ENCODE measurements around the gene EPHA6. TPM values are rescaled to one million over a fixed set of nuclear protein-coding genes. Genes with fewer than 3 reads are reported as not detected.

Gene EPHA6
- total and polyA plus RNA-seq, 9 of the 15 experiments (the other 6 are each of a cell fraction or from before 2014, with no cell fraction given): not detected

DNA sequence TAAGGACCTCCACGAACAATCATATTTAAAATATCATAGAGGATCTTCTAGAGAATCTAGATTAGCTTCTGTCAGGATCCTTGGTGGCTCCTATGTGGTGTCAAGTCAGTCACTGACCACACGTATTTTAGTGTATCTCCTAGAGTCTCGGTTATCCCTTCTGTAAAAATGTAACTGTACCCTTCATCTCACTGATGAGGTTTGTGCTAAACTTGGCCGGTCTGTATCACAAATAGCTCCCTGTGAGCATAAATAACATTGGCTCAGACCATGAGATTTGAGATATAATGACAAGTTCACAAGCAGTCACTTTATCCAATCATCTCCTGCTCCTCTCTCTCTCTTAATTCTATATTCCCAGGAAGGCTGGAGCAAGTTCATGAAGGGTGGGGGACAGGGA is 856.6 kb downstream of the EPHA6 start (continued):
- no peak for TF ChIP-seq PCBP2 (IDR thresholded peaks at IDR 0.05; ENCODE audit: low read depth, low read length, poor library complexity, severe bottlenecking)
- TF ChIP-seq GATAD2A (IDR thresholded peaks at IDR 0.05): no peak
- no peak for TF ChIP-seq ZHX1 (conservative IDR thresholded peaks at IDR 0.05; ENCODE audit: low read length)

DNA sequence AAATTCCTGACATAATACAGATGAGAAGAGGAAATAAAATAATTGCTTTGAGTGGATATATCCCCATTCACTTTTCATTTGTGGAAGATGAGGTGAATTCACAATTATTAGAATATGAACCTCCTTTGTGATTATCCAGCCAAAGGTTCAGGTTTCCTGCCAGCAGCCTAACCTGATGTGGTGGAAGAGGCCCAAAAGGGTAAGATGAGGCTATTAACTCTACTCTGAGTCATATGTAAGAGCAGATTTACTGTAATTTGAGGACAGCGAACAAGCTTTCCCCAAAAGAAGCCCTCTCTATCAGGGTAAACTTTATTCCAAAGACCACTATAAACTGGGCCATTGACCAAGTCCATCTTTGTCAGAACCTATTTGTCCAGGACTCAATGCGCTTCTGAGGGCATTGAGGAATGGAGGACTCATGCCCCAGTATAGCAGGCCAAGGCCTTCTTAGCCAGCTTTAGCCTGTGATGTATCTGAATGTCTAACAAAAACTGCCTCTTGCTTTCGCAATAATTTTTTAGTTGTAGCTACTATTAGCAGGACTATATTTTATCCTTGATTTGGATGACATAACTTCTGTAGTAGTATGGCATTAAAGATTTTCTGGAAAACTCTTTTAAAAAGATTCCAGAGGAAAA is 859.1 kb downstream of the EPHA6 start:
- Histone ChIP-seq H3K9ac (ENCODE audit: insufficient read depth in 1 of 2, low read depth in 2 of 2, low read length in 2 of 2) (no peak overlapping the region), H3K27me3 (ENCODE audit: control insufficient read depth in 2 of 2, insufficient read depth in 2 of 2, low read length in 2 of 2) (no peaks in the 10 kb centered on the region), H3K4me1 (replicated peaks in 1 of 2; ENCODE audit: control insufficient read depth in 2 of 2, insufficient read depth in 2 of 2, low read length in 2 of 2) (no peaks in the 10 kb centered on the region), H3K79me2 (ENCODE audit: control insufficient read depth, insufficient read depth, low read length) (no peaks in the 10 kb centered on the region), H2AFZ (ENCODE audit: low read depth, low read length) (no peak overlapping the region), H3K9me3 (replicated peaks; ENCODE audit: control insufficient read depth, insufficient read depth, low read depth, low read length) (no peaks in the 10 kb centered on the region), H3K4me2 (ENCODE audit: insufficient read depth, low read length) (no peak overlapping the region), H3K27ac (ENCODE audit: extremely low read depth, low read depth, low read length) (no peak overlapping the region), H3K4me3 (no peak overlapping the region), H4K20me1 (replicated peaks; ENCODE audit: control insufficient read depth, insufficient read depth, low read length) (no peaks in the 10 kb centered on the region), H3K36me3 (ENCODE audit: control insufficient read depth, insufficient read depth, low read length) (no peaks in the 10 kb centered on the region), H3K9me1 (ENCODE audit: control insufficient read depth, insufficient read depth, low read length) (no peaks in the 10 kb centered on the region)
- DNase-seq (ENCODE audit: extremely low read depth in 1 of 4, low spot score in 3 of 4): no peak
- FAIRE-seq: no peak
- ATAC-seq: no peak
- BruUV-seq (replicated peaks): no TSS peak
- CTCF ChIA-PET (ENCODE audit: low intra/inter-chr PET ratio): no interaction called here
- in situ Hi-C loops (cut with MboI): no loop called here
- WGBS (ENCODE audit: insufficient coverage, low coverage, missing lambda C conversion rate): 0% methylated on average over 3 of the region's 3 CpGs
- intact Hi-C loops (cut with micrococcal nuclease): no loop called here
- POLR2A ChIA-PET: no interaction called here
- TF ChIP-seq SP1 (CRISPR knock-in tag; IDR thresholded peaks at IDR 0.05): no peak
- no peak for TF ChIP-seq SMARCA5 (IDR thresholded peaks at IDR 0.05)
- TF ChIP-seq, protein P1, sequence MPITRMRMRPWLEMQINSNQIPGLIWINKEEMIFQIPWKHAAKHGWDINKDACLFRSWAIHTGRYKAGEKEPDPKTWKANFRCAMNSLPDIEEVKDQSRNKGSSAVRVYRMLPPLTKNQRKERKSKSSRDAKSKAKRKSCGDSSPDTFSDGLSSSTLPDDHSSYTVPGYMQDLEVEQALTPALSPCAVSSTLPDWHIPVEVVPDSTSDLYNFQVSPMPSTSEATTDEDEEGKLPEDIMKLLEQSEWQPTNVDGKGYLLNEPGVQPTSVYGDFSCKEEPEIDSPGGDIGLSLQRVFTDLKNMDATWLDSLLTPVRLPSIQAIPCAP (CRISPR knock-in tag; IDR thresholded peaks at IDR 0.05; ENCODE audit: borderline replicate concordance): no peak
- no peak for TF ChIP-seq TSC22D4 (tag; IDR thresholded peaks at IDR 0.05)
- TF ChIP-seq ZNF134 (CRISPR knock-in tag; conservative IDR thresholded peaks at IDR 0.05): no peak
- no peak for TF ChIP-seq ZNF24 (IDR thresholded peaks at IDR 0.05)
- no peak for TF ChIP-seq PHB (CRISPR knock-in tag; IDR thresholded peaks at IDR 0.05)
- TF ChIP-seq KAT2B (IDR thresholded peaks at IDR 0.05; ENCODE audit: low read depth, low read length): no peak
- TF ChIP-seq POLR3A (IDR thresholded peaks at IDR 0.05; ENCODE audit: borderline replicate concordance, extremely low read depth, insufficient read depth, insufficient read length): no peak
- no peak for TF ChIP-seq ZNF239 (CRISPR knock-in tag; IDR thresholded peaks at IDR 0.05)
- no peak for TF ChIP-seq MIER1 (IDR thresholded peaks at IDR 0.05; ENCODE audit: low read depth)
- TF ChIP-seq STAG1 (CRISPR knock-in tag; IDR thresholded peaks at IDR 0.05; ENCODE audit: borderline replicate concordance): no peak
- no peak for TF ChIP-seq MAFF (IDR thresholded peaks at IDR 0.05; ENCODE audit: low read length)
- TF ChIP-seq TRIM25 (IDR thresholded peaks at IDR 0.05; ENCODE audit: borderline replicate concordance): no peak
- no peak for TF ChIP-seq NR2C1 (IDR thresholded peaks at IDR 0.05)
- no peak for TF ChIP-seq NR2C1 (tag; IDR thresholded peaks at IDR 0.05)

Measured in K562 (cell line).